ENCODE measurements around the gene IFI44L. TPM values are rescaled to one million over a fixed set of nuclear protein-coding genes. Genes with fewer than 3 reads are reported as not detected.

IFI44L gene
- total RNA-seq, 1 experiment from 2014 or later, result not detected

- Histone ChIP-seq H3K27me3 (replicated peaks; ENCODE audit: control insufficient read depth, insufficient read depth, low read length) (no peaks in the 10 kb centered on the region), H3K4me3 (ENCODE audit: low read depth, low read length) (no peak overlapping the region), H3K4me1 (no peaks in the 10 kb centered on the region), H3K36me3 (ENCODE audit: control insufficient read depth, insufficient read depth, low read length) (no peaks in the 10 kb centered on the region), H3K9me3 (no peaks in the 10 kb centered on the region)
- Mint-ChIP-seq H3K36me3 (ENCODE audit: insufficient read depth, unreplicated experiment) (no peaks in the 10 kb centered on the region), H3K4me1 (ENCODE audit: low read depth, unreplicated experiment) (no peaks in the 10 kb centered on the region), H3K27ac (ENCODE audit: unreplicated experiment) (no peak overlapping the region), H3K4me3 (ENCODE audit: unreplicated experiment) (no peak overlapping the region), H3K27me3 (ENCODE audit: insufficient read depth, unreplicated experiment) (no peaks in the 10 kb centered on the region), H3K9me3 (ENCODE audit: unreplicated experiment) (no peaks in the 10 kb centered on the region)
- intact Hi-C loops (cut with micrococcal nuclease; ENCODE audit: unreplicated experiment), result no loop called here
- TF ChIP-seq CTCF (IDR thresholded peaks at IDR 0.05; ENCODE audit: insufficient read depth in 1 of 2, low read depth in 1 of 2, low read length in 1 of 2, severe bottlenecking in 1 of 2, unreplicated experiment in 1 of 2), result no peak
- POLR2A ChIA-PET, result no interaction called here
- no TSS peak for BruUV-seq (replicated peaks)
- CTCF ChIA-PET, result no interaction called here
- no peak for DNase-seq
Measured at GRCh38 chr1:78645723-78646122, 25.5 kb downstream of the IFI44L start.

GRCh38 chr1:78647238-78647637, 27.0 kb downstream of the IFI44L start:
- no peak overlapping the region for H3K27ac Mint-ChIP-seq (ENCODE audit: unreplicated experiment)
- Histone ChIP-seq H3K9me3 (no peaks in the 10 kb centered on the region), H3K36me3 (ENCODE audit: control insufficient read depth, insufficient read depth, low read length) (no peaks in the 10 kb centered on the region), H3K27me3 (replicated peaks; ENCODE audit: control insufficient read depth, insufficient read depth, low read length) (no peaks in the 10 kb centered on the region), H3K4me3 (ENCODE audit: low read depth, low read length) (no peak overlapping the region), H3K4me1 (no peaks in the 10 kb centered on the region)
- H3K4me1 Mint-ChIP-seq (ENCODE audit: low read depth, unreplicated experiment), result no peaks in the 10 kb centered on the region
- POLR2A ChIA-PET, result no interaction called here
- intact Hi-C loops (cut with micrococcal nuclease; ENCODE audit: unreplicated experiment), result no loop called here
- no peaks in the 10 kb centered on the region for H3K27me3 Mint-ChIP-seq (ENCODE audit: insufficient read depth, unreplicated experiment)
- no TSS peak for BruUV-seq (replicated peaks)
- no peak for TF ChIP-seq CTCF (IDR thresholded peaks at IDR 0.05; ENCODE audit: insufficient read depth in 1 of 2, low read depth in 1 of 2, low read length in 1 of 2, severe bottlenecking in 1 of 2, unreplicated experiment in 1 of 2)
- CTCF ChIA-PET, result no interaction called here
- no peaks in the 10 kb centered on the region for H3K9me3 Mint-ChIP-seq (ENCODE audit: unreplicated experiment)
- H3K36me3 Mint-ChIP-seq (ENCODE audit: insufficient read depth, unreplicated experiment), result no peaks in the 10 kb centered on the region
- no peak for DNase-seq
- no peak overlapping the region for H3K4me3 Mint-ChIP-seq (ENCODE audit: unreplicated experiment)

- BruUV-seq (replicated peaks), result no TSS peak
- intact Hi-C loops (cut with micrococcal nuclease; ENCODE audit: unreplicated experiment), result no loop called here
- ChIA-PET POLR2A (no interaction called here), CTCF (no interaction called here)
- H3K36me3 ChIP-seq (ENCODE audit: control insufficient read depth, insufficient read depth, low read length), result no peaks in the 10 kb centered on the region
- H3K27me3 Mint-ChIP-seq (ENCODE audit: insufficient read depth, unreplicated experiment), result no peaks in the 10 kb centered on the region
- H3K27ac Mint-ChIP-seq (ENCODE audit: unreplicated experiment), result no peak within 1 kb of the TSS
- no peak for DNase-seq
- no peaks in the 10 kb centered on the region for H3K27me3 ChIP-seq (replicated peaks; ENCODE audit: control insufficient read depth, insufficient read depth, low read length)
- no peaks in the 10 kb centered on the region for H3K4me1 ChIP-seq
- no peak within 1 kb of the TSS for H3K4me3 Mint-ChIP-seq (ENCODE audit: unreplicated experiment)
- H3K9me3 ChIP-seq, result no peaks in the 10 kb centered on the region
- H3K9me3 Mint-ChIP-seq (ENCODE audit: unreplicated experiment), result no peaks in the 10 kb centered on the region
- no peaks in the 10 kb centered on the region for H3K4me1 Mint-ChIP-seq (ENCODE audit: low read depth, unreplicated experiment)
- no peak for TF ChIP-seq CTCF (IDR thresholded peaks at IDR 0.05; ENCODE audit: insufficient read depth in 1 of 2, low read depth in 1 of 2, low read length in 1 of 2, severe bottlenecking in 1 of 2, unreplicated experiment in 1 of 2)
- no peaks in the 10 kb centered on the region for H3K36me3 Mint-ChIP-seq (ENCODE audit: insufficient read depth, unreplicated experiment)
- H3K4me3 ChIP-seq (ENCODE audit: low read depth, low read length), result no peak within 1 kb of the TSS
Measured at GRCh38 chr1:78649628-78650027, 29.4 kb downstream of the IFI44L start, which contains the start of gene IFI44. TSS of gene IFI44 (plus strand) at chr1:78649831. CDS start at chr1:78650196, 365 bp downstream.

Data from Caco-2 (cell line).